ENCODE data around the gene PTPRN2. TPM values are rescaled to one million over a fixed set of nuclear protein-coding genes. Genes with fewer than 3 reads are reported as not detected.

PTPRN2 gene
- total RNA-seq, 1 experiment from 2014 or later, result 0.11 TPM

GRCh38 chr7:158589653-158590052 is 2.0 kb upstream of the PTPRN2 start:
- Histone ChIP-seq H3K27ac (ENCODE audit: low read depth, low read length, poor library complexity, severe bottlenecking) (no peak overlapping the region), H3K4me3 (ENCODE audit: low read depth, low read length, poor library complexity, severe bottlenecking) (no peak overlapping the region), H3K27me3 (replicated peaks; ENCODE audit: insufficient read depth, low read depth, low read length, poor library complexity) (peaks cover 38% of the 10 kb centered on the region), H3K9me3 (ENCODE audit: low read depth, low read length, poor library complexity, severe bottlenecking) (no peaks in the 10 kb centered on the region), H3K36me3 (ENCODE audit: insufficient read depth, low read length, poor library complexity, severe bottlenecking) (no peaks in the 10 kb centered on the region), H3K4me1 (ENCODE audit: insufficient read depth, low read length, poor library complexity, severe bottlenecking) (no peaks in the 10 kb centered on the region)
- TF ChIP-seq CTCF (conservative IDR thresholded peaks at IDR 0.05; ENCODE audit: low read depth, low read length) (no peak), EZH2 (IDR thresholded peaks at IDR 0.05; ENCODE audit: borderline replicate concordance, low read depth, low read length, poor library complexity, severe bottlenecking) (no peak)
- POLR2A ChIA-PET (ENCODE audit: low non-redundant PET), result no interaction called here
- intact Hi-C loops (cut with micrococcal nuclease; ENCODE audit: unreplicated experiment), result no loop called here
- no TSS peak for BruUV-seq (replicated peaks)
- CTCF ChIA-PET, result no interaction called here
- no peak for DNase-seq (ENCODE audit: low spot score)

- peaks cover 44% of the 10 kb centered on the region for H3K27me3 ChIP-seq (replicated peaks; ENCODE audit: insufficient read depth, low read depth, low read length, poor library complexity)
- CTCF ChIA-PET, result no interaction called here
- DNase-seq (ENCODE audit: low spot score), result no peak
- no peaks in the 10 kb centered on the region for H3K36me3 ChIP-seq (ENCODE audit: insufficient read depth, low read length, poor library complexity, severe bottlenecking)
- no peaks in the 10 kb centered on the region for H3K9me3 ChIP-seq (ENCODE audit: low read depth, low read length, poor library complexity, severe bottlenecking)
- POLR2A ChIA-PET (ENCODE audit: low non-redundant PET), result no interaction called here
- no peaks in the 10 kb centered on the region for H3K4me1 ChIP-seq (ENCODE audit: insufficient read depth, low read length, poor library complexity, severe bottlenecking)
- TF ChIP-seq CTCF (conservative IDR thresholded peaks at IDR 0.05; ENCODE audit: low read depth, low read length), result no peak
- TF ChIP-seq EZH2 (IDR thresholded peaks at IDR 0.05; ENCODE audit: borderline replicate concordance, low read depth, low read length, poor library complexity, severe bottlenecking), result no peak
- no peak overlapping the region for H3K4me3 ChIP-seq (ENCODE audit: low read depth, low read length, poor library complexity, severe bottlenecking)
- intact Hi-C loops (cut with micrococcal nuclease; ENCODE audit: unreplicated experiment), result no loop called here
- no TSS peak for BruUV-seq (replicated peaks)
- no peak overlapping the region for H3K27ac ChIP-seq (ENCODE audit: low read depth, low read length, poor library complexity, severe bottlenecking)
These were observed 1.3 kb upstream of the PTPRN2 start for GRCh38 chr7:158588878-158589442.

DNA sequence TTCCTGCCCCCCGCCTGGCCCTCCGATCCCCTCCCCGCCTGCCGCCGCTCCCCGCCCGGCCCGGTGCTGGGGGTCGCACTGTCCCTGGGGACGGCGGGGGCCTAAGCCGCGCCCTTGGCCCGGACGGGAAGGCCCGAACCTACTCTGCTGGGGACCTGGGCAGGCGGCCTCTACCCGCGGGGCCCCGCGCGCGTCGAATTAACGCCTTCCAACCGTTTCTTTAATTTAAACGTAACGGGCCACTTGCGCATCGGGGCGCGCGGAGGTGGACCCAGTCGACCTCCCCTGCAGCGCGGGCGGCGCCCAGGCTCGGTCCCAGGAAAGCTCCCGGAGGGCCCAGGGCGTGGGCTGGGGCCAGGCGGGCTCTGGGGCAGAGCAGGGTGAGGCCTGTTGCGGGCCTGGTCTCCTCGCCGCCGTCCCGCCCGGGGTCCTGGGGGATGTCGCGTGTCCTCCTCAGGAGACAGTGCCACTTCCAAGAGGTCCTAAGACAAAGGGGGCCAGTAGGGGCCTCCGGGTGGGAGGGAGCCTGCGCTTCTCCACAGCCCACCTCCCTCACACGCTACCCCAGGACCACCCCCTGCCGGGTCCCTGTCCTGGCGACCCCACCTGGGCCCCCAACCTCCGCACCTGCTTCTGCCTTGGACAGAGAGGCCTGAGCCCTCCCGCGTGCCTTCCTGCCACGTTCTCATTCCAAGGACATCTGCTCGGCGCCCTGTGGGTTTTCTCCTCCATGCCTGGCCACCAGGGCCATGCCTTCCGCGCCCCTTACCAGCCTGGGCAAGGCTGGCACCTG is 658 bp upstream of the PTPRN2 start:
- ChIA-PET POLR2A (ENCODE audit: low non-redundant PET) (no interaction called here), CTCF (no interaction called here)
- intact Hi-C loops (cut with micrococcal nuclease; ENCODE audit: unreplicated experiment), result no loop called here
- H3K9me3 ChIP-seq (ENCODE audit: low read depth, low read length, poor library complexity, severe bottlenecking), result no peaks in the 10 kb centered on the region
- no peak for DNase-seq (ENCODE audit: low spot score)
- BruUV-seq (replicated peaks), result no TSS peak
- no peaks in the 10 kb centered on the region for H3K36me3 ChIP-seq (ENCODE audit: insufficient read depth, low read length, poor library complexity, severe bottlenecking)
- no peaks in the 10 kb centered on the region for H3K4me1 ChIP-seq (ENCODE audit: insufficient read depth, low read length, poor library complexity, severe bottlenecking)
- H3K4me3 ChIP-seq (ENCODE audit: low read depth, low read length, poor library complexity, severe bottlenecking), result peak overlapping the region; percentile 30
- peaks cover 51% of the 10 kb centered on the region for H3K27me3 ChIP-seq (replicated peaks; ENCODE audit: insufficient read depth, low read depth, low read length, poor library complexity)
- no peak for TF ChIP-seq CTCF (conservative IDR thresholded peaks at IDR 0.05; ENCODE audit: low read depth, low read length)
- TF ChIP-seq EZH2 (IDR thresholded peaks at IDR 0.05; ENCODE audit: borderline replicate concordance, low read depth, low read length, poor library complexity, severe bottlenecking), result no peak
- H3K27ac ChIP-seq (ENCODE audit: low read depth, low read length, poor library complexity, severe bottlenecking), result no peak overlapping the region

Data from A673 (cell line).